Muscle layer of colon (tissue), 2 donors: Measurements from ENCODE around the gene WEE2.

Source experiments
- H3K27ac ChIP-seq: one replicate; pipeline ENCODE4 v1.7.0; 2013; ENCODE audit warnings: low read depth, mild to moderate bottlenecking, low read length, moderate library complexity
- H3K27me3 ChIP-seq, 2 donors: one replicate each; pipeline ENCODE4 v1.7.0; 2013; ENCODE audit warnings: low read length in 2 of 2, mild to moderate bottlenecking in 2 of 2; ENCODE audit not compliant: insufficient read depth in 2 of 2, control insufficient read depth in 1 of 2
- H3K36me3 ChIP-seq: one replicate; pipeline ENCODE4 v1.7.0; 2013; ENCODE audit warnings: mild to moderate bottlenecking, low read length; ENCODE audit not compliant: insufficient read depth
- H3K4me1 ChIP-seq: one replicate; pipeline ENCODE4 v1.7.0; 2013; ENCODE audit warnings: mild to moderate bottlenecking, low read length; ENCODE audit not compliant: insufficient read depth
- H3K4me3 ChIP-seq, 2 donors: one replicate each; pipeline ENCODE4 v1.7.0; 2013; ENCODE audit warnings: low read length in 2 of 2, low read depth in 1 of 2, mild to moderate bottlenecking in 1 of 2, moderate library complexity in 1 of 2
- H3K9ac ChIP-seq: one replicate; pipeline ENCODE4 v1.7.0; 2013; ENCODE audit warnings: low read length
- H3K9me3 ChIP-seq: one replicate; pipeline ENCODE4 v1.7.0; 2013; ENCODE audit warnings: mild to moderate bottlenecking, low read length
- donor health status: abdominal sarcoma.
- donor health status: Adenocarcinoma of cecum.

WEE2 gene

GRCh38 chr7:141717450-141717849 is 9.3 kb downstream of the WEE2 start:
- Histone ChIP-seq H3K36me3 (no peaks in the 10 kb centered on the region), H3K27me3 (no peaks in the 10 kb centered on the region), H3K4me1 (no peaks in the 10 kb centered on the region), H3K4me3 (no peak overlapping the region), H3K9me3 (no peaks in the 10 kb centered on the region), H3K27ac (no peak overlapping the region), H3K9ac (no peak overlapping the region)

GRCh38 chr7:141722529-141722928 is 14.4 kb downstream of the WEE2 start:
- Histone ChIP-seq H3K36me3 (no peaks in the 10 kb centered on the region), H3K27ac (no peak overlapping the region), H3K4me3 (no peak overlapping the region), H3K9me3 (no peaks in the 10 kb centered on the region), H3K9ac (no peak overlapping the region), H3K4me1 (no peaks in the 10 kb centered on the region), H3K27me3 (no peaks in the 10 kb centered on the region)

DNA sequence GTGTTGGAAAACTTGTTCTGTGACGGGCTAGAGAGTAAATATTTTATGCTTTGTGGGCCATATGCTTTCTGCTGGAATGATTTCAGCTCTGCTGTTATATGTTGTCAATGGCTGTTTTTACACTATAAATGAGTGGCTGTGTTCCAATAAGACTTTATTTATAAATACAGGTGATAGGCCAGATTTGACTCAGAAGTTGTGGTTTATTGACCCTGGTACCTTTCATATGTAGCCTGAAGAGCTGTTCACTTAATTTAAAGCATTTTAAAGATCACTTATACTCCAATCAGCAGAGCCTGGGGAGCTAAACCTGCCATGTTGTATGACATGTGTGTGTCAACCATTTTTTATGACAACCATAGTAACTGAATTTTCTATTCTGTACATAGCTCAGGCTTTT is 20.9 kb downstream of the WEE2 start:
- no peak overlapping the region for H3K4me3 ChIP-seq
- H3K36me3 ChIP-seq, result no peaks in the 10 kb centered on the region
- no peaks in the 10 kb centered on the region for H3K27me3 ChIP-seq
- no peaks in the 10 kb centered on the region for H3K9me3 ChIP-seq
- no peak overlapping the region for H3K9ac ChIP-seq
- H3K27ac ChIP-seq, result no peak overlapping the region
- H3K4me1 ChIP-seq, result no peaks in the 10 kb centered on the region

DNA sequence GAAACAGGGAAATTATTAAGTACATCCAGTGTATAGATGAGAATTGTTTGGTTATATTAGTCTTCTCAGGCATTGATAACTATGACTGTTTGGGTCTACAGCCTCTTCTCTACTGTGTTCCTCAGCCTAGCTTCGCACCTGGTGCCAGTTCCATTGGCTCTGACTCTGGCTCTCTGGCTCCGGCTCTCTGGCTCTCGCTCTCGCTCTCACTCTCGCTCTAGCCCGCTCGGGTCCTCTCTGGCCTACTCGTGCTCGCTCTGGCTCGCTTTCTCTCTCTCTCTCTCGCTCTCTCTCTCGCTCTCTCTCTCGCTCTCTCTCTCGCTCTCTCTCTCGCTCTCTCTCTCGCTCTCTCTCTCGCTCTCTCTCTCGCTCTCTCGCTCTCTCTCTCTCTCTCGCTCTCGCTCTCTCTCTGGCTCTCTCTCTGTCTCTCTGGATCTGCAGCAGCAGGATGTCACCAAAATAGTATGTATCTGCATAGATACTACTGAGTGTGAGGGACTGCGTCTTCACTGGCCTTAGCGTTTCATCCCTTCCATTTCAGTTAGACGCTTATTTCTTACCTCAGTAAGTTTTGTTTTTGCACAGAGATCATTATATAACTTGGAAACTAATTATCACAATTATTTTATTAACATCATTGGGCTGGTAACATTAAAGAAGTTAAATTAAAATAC is 23.5 kb downstream of the WEE2 start:
- Histone ChIP-seq H3K9me3 (no peaks in the 10 kb centered on the region), H3K4me1 (no peaks in the 10 kb centered on the region), H3K27ac (no peak overlapping the region), H3K27me3 (no peaks in the 10 kb centered on the region), H3K9ac (no peak overlapping the region), H3K4me3 (no peak overlapping the region), H3K36me3 (no peaks in the 10 kb centered on the region)

DNA sequence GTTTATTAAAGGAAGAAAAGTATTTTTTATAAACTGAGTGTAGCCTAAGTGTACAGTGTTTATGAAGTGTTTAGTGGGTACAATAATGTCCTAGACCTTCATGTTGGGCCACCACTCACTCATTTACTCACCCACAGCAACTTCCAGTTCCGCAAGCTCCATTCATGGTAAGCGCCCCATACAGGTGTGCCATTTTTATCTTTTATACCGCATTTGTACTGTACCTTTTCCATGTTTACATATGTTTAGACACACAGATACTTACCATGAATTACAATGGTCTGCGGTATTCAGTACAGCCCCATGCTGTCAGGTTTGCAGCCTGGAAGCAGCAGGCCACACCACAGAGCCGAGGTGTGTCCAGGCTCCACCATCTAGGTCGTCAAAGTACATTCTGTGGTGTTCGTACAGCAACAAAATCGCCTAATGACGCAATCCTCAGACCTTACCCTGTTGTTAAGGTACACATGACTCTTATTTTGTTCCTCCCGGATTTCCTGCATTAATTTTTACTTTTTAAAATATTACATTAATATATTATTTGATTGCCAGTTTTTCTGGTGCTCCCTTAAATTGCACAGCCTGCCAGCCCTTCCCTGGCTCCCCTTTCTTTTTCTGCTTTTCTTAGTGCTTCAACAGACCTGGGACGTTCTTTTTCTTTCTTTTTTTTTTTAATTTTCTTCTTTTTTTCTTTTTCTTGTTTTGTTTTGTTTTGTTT is 29.1 kb downstream of the WEE2 start:
- peak overlapping the region; percentile 6 for H3K9ac ChIP-seq
- peak overlapping the region; percentile 91 for H3K27ac ChIP-seq
- H3K4me3 ChIP-seq, result peak overlapping the region; percentile 81 to 95
- H3K9me3 ChIP-seq, result no peaks in the 10 kb centered on the region
- no peaks in the 10 kb centered on the region for H3K27me3 ChIP-seq
- H3K4me1 ChIP-seq, result peaks cover 21% of the 10 kb centered on the region
- H3K36me3 ChIP-seq, result peaks cover 14% of the 10 kb centered on the region

DNA sequence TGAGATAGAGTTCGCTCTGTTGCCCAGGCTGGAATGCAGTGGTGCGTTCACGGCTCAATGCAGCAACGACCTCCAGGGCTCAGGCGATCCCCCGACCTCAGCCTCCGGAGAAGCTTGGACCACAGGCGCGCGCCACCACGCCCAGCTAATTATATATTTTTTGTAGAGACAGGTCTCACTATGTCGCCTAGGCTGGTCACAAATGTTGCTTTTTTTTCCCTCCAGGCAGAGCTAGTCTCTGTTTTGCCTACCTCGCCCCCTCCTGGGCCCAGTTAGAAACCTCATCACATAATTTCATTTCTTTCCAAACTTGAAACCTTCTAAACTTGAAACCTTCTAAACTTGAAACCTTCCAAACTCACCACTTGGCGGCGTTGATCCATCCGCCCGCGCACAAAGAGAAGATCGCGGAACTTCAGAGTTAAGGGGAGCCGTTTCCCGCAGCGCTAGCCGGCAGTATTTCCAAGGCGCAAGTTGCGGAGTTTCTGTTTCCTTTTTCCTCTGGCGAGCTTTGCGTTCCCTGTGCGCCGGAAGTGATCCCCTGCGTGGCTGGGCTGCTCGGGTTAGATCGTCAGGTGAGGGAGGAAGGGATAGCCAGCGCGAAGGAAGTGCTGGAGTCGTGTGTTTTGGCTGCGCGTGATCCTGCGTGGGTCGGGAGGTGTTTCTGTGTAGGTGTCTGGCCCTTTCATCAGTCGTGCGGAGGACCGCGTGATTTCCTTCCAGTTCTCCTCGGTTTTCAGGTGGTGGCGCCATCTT is 29.9 kb downstream of the WEE2 start, which contains the start of gene SSBP1:
Gene SSBP1, plus strand, starts transcription at position 523 of the 756 bp plus-strand sequence. CDS start 809 bp downstream, outside the sequence.
- H3K9me3 ChIP-seq, result no peaks in the 10 kb centered on the region
- peaks cover 18% of the 10 kb centered on the region for H3K36me3 ChIP-seq
- peaks cover 21% of the 10 kb centered on the region for H3K4me1 ChIP-seq
- H3K4me3 ChIP-seq, result peak within 1 kb of the TSS; percentile 81 to 95
- H3K27me3 ChIP-seq, result no peaks in the 10 kb centered on the region
- H3K27ac ChIP-seq, result peak within 1 kb of the TSS; percentile 91
- peak within 1 kb of the TSS; percentile 6 for H3K9ac ChIP-seq

- Histone ChIP-seq H3K27me3 (no peaks in the 10 kb centered on the region), H3K4me3 (peak overlapping the region; percentile 81 to 95), H3K36me3 (peaks cover 23% of the 10 kb centered on the region), H3K9ac (peak overlapping the region; percentile 6), H3K9me3 (no peaks in the 10 kb centered on the region), H3K4me1 (peaks cover 21% of the 10 kb centered on the region), H3K27ac (peak overlapping the region; percentile 91)
Observed at GRCh38 chr7:141738592-141739013, 30.4 kb downstream of the WEE2 start.

GRCh38 chr7:141739250-141739649 is 31.1 kb downstream of the WEE2 start:
- H3K27me3 ChIP-seq, result no peaks in the 10 kb centered on the region
- H3K9me3 ChIP-seq, result no peaks in the 10 kb centered on the region
- peaks cover 30% of the 10 kb centered on the region for H3K36me3 ChIP-seq
- peak overlapping the region in 1 of 2 donors; percentile 95 for H3K4me3 ChIP-seq
- no peak overlapping the region for H3K9ac ChIP-seq
- H3K4me1 ChIP-seq, result peaks cover 21% of the 10 kb centered on the region
- no peak overlapping the region for H3K27ac ChIP-seq

DNA sequence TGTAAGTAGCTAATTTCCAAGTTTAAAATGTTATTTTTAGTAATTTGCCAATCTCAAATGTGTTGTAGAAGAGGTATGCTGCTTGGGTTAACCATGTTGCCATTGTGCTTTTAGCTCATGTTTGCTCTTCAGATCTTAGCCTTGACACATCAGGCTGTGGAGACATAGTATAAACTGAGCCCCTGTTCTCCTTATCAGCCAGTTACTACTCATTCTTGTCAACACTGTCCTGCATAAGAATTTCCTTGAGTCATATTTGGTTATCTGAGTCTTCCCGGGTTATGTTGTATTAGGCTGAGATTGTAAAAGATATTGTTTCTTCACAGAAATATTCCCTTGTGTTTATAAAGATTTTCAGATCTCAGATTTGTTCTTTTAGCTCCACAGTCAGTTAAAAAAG is 34.1 kb downstream of the WEE2 start:
- Histone ChIP-seq H3K9me3 (no peaks in the 10 kb centered on the region), H3K36me3 (peaks cover 45% of the 10 kb centered on the region), H3K4me3 (no peak overlapping the region)

DNA sequence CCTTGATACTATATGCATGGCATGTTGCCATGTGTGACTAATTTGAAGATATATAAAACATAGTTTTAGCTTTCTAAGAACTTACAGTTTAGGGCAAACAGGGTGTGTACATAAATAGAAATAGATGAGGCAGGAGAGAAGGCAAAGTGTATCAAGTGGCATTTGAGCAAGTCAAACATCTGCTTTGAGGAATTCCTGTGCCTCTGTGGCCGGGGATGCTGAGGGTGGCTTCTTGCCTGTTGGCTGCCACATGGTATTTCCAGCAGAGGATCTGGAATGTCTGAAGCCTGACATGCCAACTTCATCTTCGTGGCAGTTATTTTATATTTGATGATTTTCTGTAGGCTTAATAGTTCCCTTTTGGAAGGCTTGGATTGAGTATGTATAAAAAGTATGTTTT is 36.0 kb downstream of the WEE2 start:
- H3K27me3 ChIP-seq, result no peaks in the 10 kb centered on the region
- H3K4me1 ChIP-seq, result peaks cover 11% of the 10 kb centered on the region
- no peak overlapping the region for H3K4me3 ChIP-seq
- no peaks in the 10 kb centered on the region for H3K9me3 ChIP-seq
- H3K27ac ChIP-seq, result no peak overlapping the region
- peaks cover 45% of the 10 kb centered on the region for H3K36me3 ChIP-seq
- no peak overlapping the region for H3K9ac ChIP-seq

More for the DNA sequence above, 34.1 kb downstream of the WEE2 start:
- no peaks in the 10 kb centered on the region for H3K27me3 ChIP-seq
- H3K9ac ChIP-seq, result no peak overlapping the region
- no peak overlapping the region for H3K27ac ChIP-seq
- peaks cover 17% of the 10 kb centered on the region for H3K4me1 ChIP-seq

- no peak overlapping the region for H3K4me3 ChIP-seq
- no peaks in the 10 kb centered on the region for H3K4me1 ChIP-seq
- H3K27me3 ChIP-seq, result no peaks in the 10 kb centered on the region
- peaks cover 17% of the 10 kb centered on the region for H3K9me3 ChIP-seq
- no peak overlapping the region for H3K9ac ChIP-seq
- H3K27ac ChIP-seq, result no peak overlapping the region
- peaks cover 58% of the 10 kb centered on the region for H3K36me3 ChIP-seq
Observed at GRCh38 chr7:141748396-141748795, 40.2 kb downstream of the WEE2 start.
